T-helper 1 cell (primary cell): ENCODE results near the gene LARGE2.

Experiments
- DNase-seq, 5 donors: peaks; one replicate each; pipeline ENCODE4 v3.0.0-alpha.2; 2012 to 2020
- total RNA-seq, 4 donors: gene quantifications; one replicate each; lab custom pipeline; 2026; lab: John Stamatoyannopoulos, UW

LARGE2 gene
- 4.7 to 7.6 (median 6.9) reads per million in 4 donors for total RNA-seq

DNA sequence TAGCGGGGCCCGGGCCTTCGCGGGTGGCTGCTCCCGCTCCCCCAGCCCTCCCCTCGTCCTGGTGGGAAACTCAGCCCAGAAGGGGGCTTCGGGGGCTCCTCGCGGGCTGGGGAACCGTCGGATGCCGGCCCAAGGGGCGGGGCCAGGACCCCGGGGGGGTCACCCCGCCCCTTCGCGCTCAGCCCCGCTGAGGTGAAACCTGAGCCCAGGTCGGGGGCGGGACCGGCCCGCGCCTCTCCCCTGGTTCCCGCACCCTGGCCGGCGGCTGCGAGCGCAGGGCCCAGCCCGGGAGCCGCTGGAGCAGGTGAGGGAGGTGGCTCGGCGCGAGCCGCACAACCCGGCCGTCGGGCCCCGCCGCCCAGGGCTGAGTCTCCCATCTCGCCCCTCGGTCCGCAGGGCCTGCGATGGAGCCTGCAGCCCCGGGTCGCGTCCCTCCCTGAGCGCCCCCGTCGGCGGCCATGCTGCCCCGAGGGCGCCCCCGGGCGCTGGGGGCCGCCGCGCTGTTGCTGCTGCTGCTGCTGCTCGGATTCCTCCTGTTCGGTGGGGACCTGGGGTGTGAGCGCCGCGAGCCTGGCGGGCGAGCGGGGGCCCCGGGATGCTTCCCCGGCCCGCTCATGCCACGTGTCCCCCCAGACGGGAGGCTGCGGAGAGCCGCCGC lies at the start of gene LARGE2:
Gene LARGE2 (plus strand): TSS at position 232 of the 658 bp plus-strand sequence. CDS start 227 bp downstream, at position 459.
- DNase-seq: peak in 1 of 5 donors; percentile 32

- no peak for DNase-seq
These were observed 46.1 kb upstream of the LARGE2 start for GRCh38 chr11:45876401-45876800.

- no peak for DNase-seq
These were observed 45.2 kb upstream of the LARGE2 start for GRCh38 chr11:45877221-45877620.

DNA sequence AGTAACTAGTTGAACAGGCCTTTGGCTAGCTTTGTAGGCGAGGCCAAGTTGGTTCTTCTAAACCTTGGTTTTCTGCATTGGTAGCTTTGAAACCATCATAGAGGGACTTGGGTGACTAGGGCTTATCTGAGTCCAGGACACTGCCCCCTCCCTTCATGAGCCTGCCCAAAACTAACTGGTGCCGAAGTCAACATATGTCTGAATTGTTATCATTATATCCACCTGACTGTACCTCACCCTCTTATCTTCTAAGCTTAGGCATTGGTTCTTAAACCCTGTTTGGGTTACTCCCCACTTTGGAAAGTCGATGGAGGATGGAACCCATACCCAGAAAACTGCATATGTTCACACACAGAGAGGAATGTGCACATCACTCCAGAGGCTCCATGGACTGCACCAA lies 44.6 kb upstream of the LARGE2 start:
- no peak for DNase-seq

GRCh38 chr11:45879803-45880686 lies 42.4 kb upstream of the LARGE2 start:
- no peak for DNase-seq

DNA sequence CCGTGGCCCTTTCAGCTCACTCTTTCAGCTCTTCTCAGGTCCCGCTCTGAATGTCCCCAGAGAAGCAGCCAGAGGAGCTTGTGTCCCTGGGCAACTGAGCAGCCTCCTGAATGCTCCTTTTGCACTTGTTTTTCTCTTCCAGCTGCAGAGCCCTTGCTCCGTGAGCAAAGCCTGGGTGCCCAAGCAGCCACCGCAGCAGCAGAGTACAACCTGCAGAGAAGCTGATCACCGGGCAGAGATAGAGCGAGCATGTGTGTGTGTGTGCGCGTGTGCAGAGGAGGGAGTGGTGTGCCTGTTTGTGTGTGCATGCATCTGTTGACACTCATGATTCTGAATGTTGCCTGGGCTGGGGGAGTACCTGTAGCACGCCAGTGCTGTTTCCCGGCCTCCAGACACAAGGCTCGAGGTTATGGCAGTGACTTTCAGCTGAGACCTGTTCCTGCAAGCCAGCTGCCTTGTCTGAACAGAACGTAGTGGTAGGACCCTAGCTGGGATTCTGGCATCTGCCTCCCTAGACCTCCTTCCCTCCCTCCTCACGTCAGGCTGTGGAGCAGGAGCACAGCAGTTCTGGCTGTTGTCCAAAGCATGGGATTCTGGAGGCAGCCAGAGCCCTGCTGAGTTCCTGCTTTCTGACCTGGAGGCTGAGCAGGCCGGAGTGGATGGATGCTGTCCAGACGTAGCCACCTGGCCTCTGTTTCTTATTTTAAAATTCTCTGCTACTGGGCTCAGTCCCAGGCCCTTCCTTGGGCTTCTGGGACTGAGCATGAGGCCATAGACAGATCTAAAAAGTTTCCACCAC lies 41.5 kb upstream of the LARGE2 start:
- no peak for DNase-seq

DNA sequence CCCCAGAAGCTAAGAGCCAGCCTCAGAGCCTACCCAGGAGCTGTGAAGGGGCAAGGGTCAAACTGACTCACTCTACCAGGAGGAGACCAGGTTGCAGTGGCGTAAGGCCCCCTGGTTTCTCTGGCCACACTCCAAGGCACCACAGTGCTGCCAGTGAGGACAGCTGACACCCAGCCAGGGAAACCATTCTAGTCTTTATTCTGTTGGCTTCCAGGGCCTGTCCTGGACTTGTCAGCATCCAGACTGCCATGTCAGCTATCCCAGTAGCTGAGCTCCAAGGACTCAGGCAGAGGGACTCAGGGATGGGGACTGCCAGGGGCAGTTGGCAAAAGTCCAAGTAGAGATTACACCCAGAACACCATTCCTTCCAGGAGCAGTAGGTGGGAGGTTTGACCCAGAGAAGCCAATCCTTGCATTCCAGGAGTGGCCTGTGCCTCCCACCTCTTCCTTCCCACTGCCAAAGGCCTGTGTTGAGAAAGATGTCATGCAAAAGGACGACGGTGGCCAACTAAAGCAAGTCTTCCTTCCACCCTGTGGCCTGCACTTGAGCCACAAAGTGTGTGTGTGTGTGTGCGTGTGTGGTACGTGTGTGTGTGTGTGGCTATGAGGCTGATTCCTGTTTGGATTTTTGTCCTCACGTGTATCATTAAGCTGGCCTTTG lies 40.6 kb upstream of the LARGE2 start:
- no peak for DNase-seq

GRCh38 chr11:45884596-45885185 lies 37.8 kb upstream of the LARGE2 start:
- DNase-seq: no peak

DNA sequence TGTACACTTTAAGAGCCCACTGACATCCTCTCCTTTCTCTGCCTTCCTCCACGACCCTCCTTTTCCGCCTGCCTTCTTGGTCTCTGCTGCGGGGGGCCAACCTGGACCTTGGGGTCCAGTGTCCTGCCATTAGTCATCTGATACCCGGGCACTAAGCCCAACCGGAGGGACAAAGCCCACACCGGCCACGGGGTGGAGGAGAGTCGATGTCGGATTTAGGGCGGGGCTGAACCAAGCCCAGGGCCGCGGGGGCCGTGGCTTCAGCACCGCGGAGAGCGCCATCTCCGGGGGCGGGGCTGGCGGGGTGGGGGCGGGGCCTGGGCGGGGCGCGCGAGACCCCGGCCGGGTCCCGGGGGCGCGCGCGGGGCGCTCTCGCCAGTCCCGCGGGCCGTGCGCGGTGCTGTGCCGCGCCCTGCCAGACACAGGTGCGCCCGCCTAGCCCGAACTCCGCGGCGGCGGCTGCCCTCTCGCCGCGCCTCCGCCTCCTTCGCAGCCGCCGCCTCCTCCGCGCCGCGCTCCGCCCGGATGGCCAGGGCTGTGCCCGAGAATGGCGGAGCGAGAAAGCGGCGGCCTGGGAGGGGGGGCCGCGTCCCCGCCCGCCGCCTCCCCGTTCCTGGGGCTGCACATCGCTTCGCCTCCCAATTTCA lies 37.1 kb upstream of the LARGE2 start, which contains the start of gene MAPK8IP1:
Gene MAPK8IP1 (plus strand): TSS at position 378 of the 647 bp plus-strand sequence. CDS start 170 bp downstream, at position 548.
- peak; percentile 28 to 64 (median 38) for DNase-seq

DNA sequence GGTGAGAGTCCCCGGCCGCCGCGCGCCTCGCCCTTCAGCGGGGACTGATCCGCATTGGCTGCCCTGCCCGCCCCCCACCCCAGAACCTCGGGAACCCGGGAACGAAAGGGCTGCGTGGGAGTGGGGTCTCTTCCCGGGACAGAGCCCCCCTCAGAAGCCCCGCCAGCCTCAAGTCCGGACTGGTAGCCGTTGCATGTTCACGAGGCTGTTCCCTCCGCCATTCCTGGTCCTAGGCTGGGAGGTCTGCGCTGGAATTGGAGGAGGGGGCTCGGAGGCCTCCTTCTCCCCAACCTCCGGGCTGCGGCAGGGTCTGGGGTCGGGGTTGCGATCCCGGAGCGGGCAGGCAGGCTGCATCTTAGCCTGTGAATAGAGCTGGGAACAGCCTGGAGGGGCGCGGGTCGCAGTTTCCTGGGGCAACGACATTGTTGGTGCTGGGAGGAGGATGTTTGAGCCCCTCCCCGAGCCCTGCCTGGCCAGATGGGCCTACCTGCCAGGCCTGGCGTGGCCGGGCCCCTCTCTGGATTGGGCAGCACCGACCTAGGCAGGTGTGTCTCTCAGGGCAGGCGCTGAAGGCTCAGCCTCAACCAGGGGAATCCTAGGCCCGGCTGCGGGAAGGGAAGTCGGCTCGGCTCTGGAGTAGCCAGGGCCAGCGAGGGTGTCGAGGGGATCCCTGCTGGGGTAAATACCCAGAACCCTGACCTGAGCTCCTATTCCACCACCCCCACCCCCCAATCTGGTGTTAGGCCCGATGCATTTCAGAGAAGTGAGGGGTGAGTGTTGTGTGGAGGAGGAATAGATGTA lies 36.3 kb upstream of the LARGE2 start:
- DNase-seq: no peak

DNA sequence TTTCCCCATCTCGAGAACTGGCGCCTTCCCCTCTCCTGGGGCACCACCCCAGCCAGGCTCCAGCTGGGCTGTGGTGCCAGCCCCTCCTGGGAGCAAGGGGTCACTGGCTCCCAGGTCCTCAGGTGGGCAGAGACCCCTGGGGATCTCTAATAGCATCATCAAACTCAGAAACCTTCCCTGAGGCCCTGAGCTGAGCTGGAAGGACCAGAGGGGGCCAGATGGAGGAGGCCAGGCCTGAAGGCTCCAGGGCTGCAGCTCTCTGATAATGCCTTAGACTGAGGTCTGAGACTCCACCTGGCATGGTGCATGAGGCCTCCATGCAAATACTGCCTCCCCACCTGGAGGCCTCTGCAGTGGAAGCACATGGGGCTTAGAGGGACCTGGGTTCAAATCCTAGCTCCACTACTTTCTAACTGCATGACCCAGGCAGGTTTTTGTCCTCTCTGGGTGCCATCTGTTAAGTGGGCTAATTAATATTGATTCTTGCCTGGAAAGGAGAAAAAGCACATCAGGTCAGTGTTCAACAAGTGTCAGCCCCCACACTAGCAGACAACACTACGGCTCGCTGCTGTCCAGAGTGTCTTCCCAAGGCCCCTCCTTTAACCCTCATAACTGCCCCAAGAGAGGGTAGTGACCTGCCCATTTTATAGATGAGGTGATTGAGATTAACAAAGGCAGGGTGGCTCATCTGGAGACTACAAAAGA lies 35.5 kb upstream of the LARGE2 start:
- DNase-seq: no peak

DNA sequence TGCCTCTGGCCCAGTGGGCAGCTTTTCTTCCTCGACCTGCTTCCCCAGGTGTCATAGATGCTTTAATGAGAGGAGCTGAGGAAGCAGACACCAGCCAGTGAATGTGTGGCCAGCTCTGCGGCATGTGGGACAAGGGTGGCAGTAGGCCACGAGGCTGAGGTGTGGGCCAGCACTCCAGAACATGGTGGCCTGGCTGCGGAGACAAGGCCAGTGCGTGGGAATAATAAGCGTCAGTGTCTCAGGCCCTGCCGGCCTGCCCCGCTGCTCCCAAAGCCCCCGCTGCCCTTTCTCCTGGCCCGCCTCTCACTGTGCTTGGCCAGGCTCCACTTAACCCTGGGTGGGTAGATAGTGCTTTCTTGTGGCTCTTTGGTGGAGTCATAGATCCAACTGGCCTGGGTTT lies 34.9 kb upstream of the LARGE2 start:
- DNase-seq: no peak

GRCh38 chr11:45889555-45889954 lies 32.9 kb upstream of the LARGE2 start:
- DNase-seq: no peak

- no peak for DNase-seq
These were observed 32.5 kb upstream of the LARGE2 start for GRCh38 chr11:45889966-45890365.

GRCh38 chr11:45890886-45891550 lies 31.4 kb upstream of the LARGE2 start:
- no peak for DNase-seq

DNA sequence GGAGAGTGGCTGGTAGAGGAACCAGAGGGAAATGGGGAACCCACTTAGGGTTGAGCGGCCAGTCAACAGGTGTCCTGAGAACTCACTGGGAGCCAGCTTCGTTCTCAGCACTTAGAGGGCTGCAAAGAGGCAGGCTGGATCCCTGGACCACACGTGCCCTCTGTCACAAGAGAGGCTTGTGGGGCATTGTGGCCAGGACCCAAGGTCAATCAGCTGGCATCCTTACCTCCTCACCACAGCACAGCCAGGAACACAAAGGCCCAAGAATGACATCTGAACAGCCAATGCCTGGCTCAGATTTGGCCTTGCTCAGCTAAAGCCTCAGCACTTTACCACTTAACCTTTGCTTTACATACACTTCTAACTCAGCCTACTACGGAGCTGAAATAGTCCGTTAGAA lies 29.6 kb upstream of the LARGE2 start:
- no peak for DNase-seq

GRCh38 chr11:45894555-45895247 lies 27.8 kb upstream of the LARGE2 start:
- no peak for DNase-seq

DNA sequence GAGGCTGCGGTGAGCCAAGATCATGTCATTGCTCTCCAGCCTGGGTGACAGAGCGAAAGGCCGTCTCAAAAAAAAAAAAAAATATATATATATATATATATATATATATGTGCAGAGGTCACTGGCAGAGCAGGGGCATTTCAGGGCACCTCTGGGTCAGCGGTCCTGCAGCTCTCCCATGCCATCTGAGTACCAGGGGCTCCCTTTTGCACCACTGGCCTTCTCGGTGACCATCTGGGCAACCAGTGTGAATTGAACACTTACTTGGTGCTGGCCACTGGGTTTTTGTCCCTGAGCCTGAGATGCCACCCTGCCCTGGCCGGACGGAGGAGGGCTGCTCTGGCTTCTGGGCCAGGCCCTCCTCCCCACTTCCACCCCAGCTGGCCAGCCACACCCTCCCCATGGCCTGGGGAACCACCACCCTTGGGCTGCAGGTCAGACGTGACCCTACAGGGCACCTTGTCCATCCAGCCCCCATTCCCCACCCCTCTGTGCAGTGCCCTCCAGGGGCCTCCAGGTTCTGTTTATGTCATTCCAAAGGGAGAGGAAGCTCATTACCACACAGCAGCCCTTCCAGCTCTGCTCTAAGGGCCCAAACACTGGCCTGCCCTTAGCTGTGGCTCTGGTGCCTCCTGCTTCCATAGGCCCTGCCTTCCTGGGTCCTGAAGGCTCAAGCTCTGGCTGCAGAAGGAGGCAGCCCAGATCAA lies 26.8 kb upstream of the LARGE2 start:
- DNase-seq: no peak
